HCT116 (cell line): ENCODE data around the gene KPNA4. TPM values are rescaled to one million over a fixed set of nuclear protein-coding genes. Genes with fewer than 3 reads are reported as not detected.
"Not testable (repeated sequence)": the region's sequence is repeated elsewhere in the genome, so short reads cannot be mapped to it uniquely, and the experiment has no call there.

ENCODE experiments used
- ATAC-seq: fragments of 200-7000 bp; cut with Tn5 transposase; 2 replicates; pipeline ENCODE4 v1.9.1; 2020; ENCODE audit warnings: mild to moderate bottlenecking, moderate library complexity
- BruUV-seq: library from RNA; stranded (reverse); fragments of 400-500 nt; replicated peaks from 2 replicates; lab custom pipeline; 2021; lab: Mats Ljungman, UMichigan
- CTCF ChIA-PET: fragments of 300-600 bp; sonication (Branson Sonifier 250); formaldehyde crosslinking; loops from one replicate; lab custom pipeline; 2021; ENCODE audit warnings: antibody characterized with exemption; lab: Charles Lee
- POLR2A ChIA-PET: fragments of 300-600, 350-600 bp; sonication (Branson Sonifier 250); formaldehyde crosslinking; loops from one replicate; lab custom pipeline; 2021; ENCODE audit warnings: antibody characterized with exemption; lab: Charles Lee
- RAD21 ChIA-PET, 2 experiments: fragments of 300-600 bp; sonication (Branson Sonifier 250); formaldehyde crosslinking; loops; one replicate each; lab custom pipeline; 2023; ENCODE audit warnings: low total read pairs in 2 of 2; ENCODE audit not compliant: uncharacterized antibody in 2 of 2, unreplicated experiment in 2 of 2, low non-redundant PET in 1 of 2; lab: Charles Lee
- DNase-seq: peaks from one replicate; pipeline ENCODE4 v3.0.0-alpha.2; 2010; ENCODE audit warnings: low read depth, low spot score
- H2AFZ ChIP-seq: fragments of 200-600 bp; shearing (Covaris generic), sonication (generic); 2 replicates; pipeline ENCODE4 v1.6.1; 2017; ENCODE audit warnings: low read depth, mixed run types, mixed read lengths, antibody characterized with exemption, low read length; ENCODE audit not compliant: poor library complexity, severe bottlenecking
- H3K27ac ChIP-seq: 2 replicates; pipeline ENCODE4 v1.5.1; 2012; ENCODE audit warnings: low read depth, low read length
- H3K27me3 ChIP-seq: fragments of 200-600 bp; sonication (generic); 2 replicates; pipeline ENCODE4 v1.6.1; 2016; ENCODE audit warnings: mixed run types, low read length, mixed read lengths; ENCODE audit not compliant: insufficient read depth
- H3K36me3 ChIP-seq, 2 experiments: fragments of 200-500 bp in 1 of 2; fragments of 200-600 bp in 1 of 2; sonication (Bioruptor generic) in 1 of 2; sonication (generic) in 1 of 2; 2 replicates each; pipeline versions ENCODE4 v1.5.1 to v1.6.1; 2014 to 2016; ENCODE audit warnings: low read length in 2 of 2, inconsistent platforms in 1 of 2, mixed read lengths in 1 of 2, mixed run types in 1 of 2; ENCODE audit not compliant: insufficient read depth in 2 of 2, control insufficient read depth in 1 of 2
- H3K4me1 ChIP-seq, 2 experiments: fragments of 200-600 bp in 1 of 2; sonication (generic) in 1 of 2; 2 replicates each; pipeline versions ENCODE4 v1.5.1 to v1.6.1; 2012 to 2017; ENCODE audit warnings: low read length in 2 of 2, inconsistent platforms in 1 of 2, mild to moderate bottlenecking in 1 of 2, mixed read lengths in 1 of 2, mixed run types in 1 of 2, moderate library complexity in 1 of 2; ENCODE audit not compliant: insufficient read depth in 2 of 2, control insufficient read depth in 1 of 2
- H3K4me2 ChIP-seq: fragments of 200-600 bp; sonication (generic); 2 replicates; pipeline ENCODE4 v1.6.1; 2017; ENCODE audit warnings: mixed run types, low read length, mixed read lengths
- H3K4me3 ChIP-seq, 2 experiments: fragments of 200-600 bp in 1 of 2; sonication (generic) in 1 of 2; replicated peaks in 1 of 2; 2 replicates each; pipeline ENCODE4 v1.5.1; 2011 to 2016; ENCODE audit warnings: low read length in 2 of 2, control low read depth in 1 of 2, low read depth in 1 of 2, mild to moderate bottlenecking in 1 of 2, mixed read lengths in 1 of 2, mixed run types in 1 of 2
- H3K79me2 ChIP-seq: fragments of 200-600 bp; sonication (generic); 2 replicates; pipeline ENCODE4 v1.6.1; 2017; ENCODE audit warnings: mild to moderate bottlenecking, mixed run types, low read length, moderate library complexity, mixed read lengths; ENCODE audit not compliant: insufficient read depth
- H3K9ac ChIP-seq: fragments of 200-600 bp; sonication (generic); 2 replicates; pipeline ENCODE4 v1.6.1; 2016; ENCODE audit warnings: low read length, mixed read lengths
- H3K9me2 ChIP-seq: fragments of 200-600 bp; sonication (generic), shearing (Covaris generic); 2 replicates; pipeline ENCODE4 v1.6.1; 2017; ENCODE audit warnings: mixed run types, mild to moderate bottlenecking, moderate library complexity; ENCODE audit not compliant: insufficient read depth
- H3K9me3 ChIP-seq, 2 experiments: fragments of 200-500 bp in 1 of 2; fragments of 200-600 bp in 1 of 2; sonication (Bioruptor generic) in 1 of 2; sonication (generic) in 1 of 2; 2 replicates each; pipeline ENCODE4 v1.6.1; 2014 to 2017; ENCODE audit warnings: low read length in 2 of 2, mixed read lengths in 2 of 2, inconsistent platforms in 1 of 2, low read depth in 1 of 2, mild to moderate bottlenecking in 1 of 2, mixed run types in 1 of 2, moderate library complexity in 1 of 2; ENCODE audit not compliant: control insufficient read depth in 1 of 2, insufficient read depth in 1 of 2
- H4K20me1 ChIP-seq: fragments of 200-600 bp; sonication (generic), shearing (Covaris generic); 2 replicates; pipeline ENCODE4 v1.6.1; 2017; ENCODE audit warnings: mixed run types, mild to moderate bottlenecking, moderate library complexity; ENCODE audit not compliant: insufficient read depth
- ATF3 ChIP-seq: IDR thresholded peaks from 2 replicates; pipeline ENCODE4 v1.6.1; 2012
- CBX3 ChIP-seq: IDR thresholded peaks from 2 replicates; pipeline ENCODE4 v1.6.1; 2012; ENCODE audit warnings: low read depth
- CEBPB ChIP-seq: IDR thresholded peaks from 2 replicates; pipeline ENCODE4 v1.6.1; 2012; ENCODE audit warnings: low read depth
- CTCF ChIP-seq, 3 experiments: fragments of 200-600 bp in 1 of 3; sonication (generic) in 1 of 3; IDR thresholded peaks in 2 of 3; conservative IDR thresholded peaks in 1 of 3; 2 replicates each; pipeline ENCODE4 v1.5.1; 2012 to 2017; ENCODE audit warnings: low read depth in 2 of 3, low read length in 2 of 3, antibody characterized with exemption in 1 of 3, borderline replicate concordance in 1 of 3, control low read depth in 1 of 3, mild to moderate bottlenecking in 1 of 3, mixed read lengths in 1 of 3, mixed run types in 1 of 3, moderate library complexity in 1 of 3; ENCODE audit not compliant: insufficient read depth in 1 of 3
- EGR1 ChIP-seq: IDR thresholded peaks from 2 replicates; pipeline ENCODE4 v1.6.1; 2012; ENCODE audit warnings: low read depth
- EZH2 ChIP-seq: fragments of 200-600 bp; sonication (generic); IDR thresholded peaks from 2 replicates; pipeline ENCODE4 v1.6.1; 2017; ENCODE audit warnings: antibody characterized with exemption, mixed run types
- EZH2phosphoT487 ChIP-seq: fragments of 200-600 bp; IDR thresholded peaks from 2 replicates; pipeline ENCODE4 v1.6.1; 2018; ENCODE audit warnings: antibody characterized with exemption, borderline replicate concordance
- FOSL1 ChIP-seq: IDR thresholded peaks from 2 replicates; pipeline ENCODE4 v1.6.1; 2012; ENCODE audit warnings: low read depth
- JUND ChIP-seq: IDR thresholded peaks from 2 replicates; pipeline ENCODE4 v1.6.1; 2012
- MAX ChIP-seq: IDR thresholded peaks from 2 replicates; pipeline ENCODE4 v1.6.1; 2012
- POLR2A ChIP-seq: IDR thresholded peaks from 2 replicates; pipeline ENCODE4 v1.7.0; 2011; ENCODE audit warnings: borderline replicate concordance; ENCODE audit not compliant: insufficient read depth, insufficient read length; ENCODE audit errors: extremely low read depth
- POLR2AphosphoS5 ChIP-seq: IDR thresholded peaks from 2 replicates; pipeline ENCODE4 v1.6.1; 2011; ENCODE audit warnings: mild to moderate bottlenecking, low read depth, low read length, moderate library complexity
- RAD21 ChIP-seq: IDR thresholded peaks from 2 replicates; pipeline ENCODE4 v1.6.1; 2012; ENCODE audit warnings: low read depth, mild to moderate bottlenecking
- REST ChIP-seq: IDR thresholded peaks from 2 replicates; pipeline ENCODE4 v1.6.1; 2012; ENCODE audit warnings: low read depth
- SIN3A ChIP-seq: IDR thresholded peaks from 2 replicates; pipeline ENCODE4 v1.6.1; 2012; ENCODE audit warnings: low read depth
- SRF ChIP-seq: IDR thresholded peaks from 2 replicates; pipeline ENCODE4 v1.6.1; 2012; ENCODE audit warnings: low read depth
- ZFX ChIP-seq: fragments of 450-650 bp; IDR thresholded peaks from 2 replicates; pipeline ENCODE4 v1.6.1; 2017
- ZNF274 ChIP-seq: fragments of 200-500 bp; sonication (Bioruptor generic); IDR thresholded peaks from 2 replicates; pipeline ENCODE4 v1.6.1; 2014; ENCODE audit warnings: mild to moderate bottlenecking, low read depth, low read length, inconsistent platforms
- intact Hi-C: fragments of 100-400 bp; cut with micrococcal nuclease; formaldehyde crosslinking; loops from 2 replicates; pipeline ENCODE4 v1.10.0; 2022
- total RNA-seq: library from RNA; stranded (reverse); gene quantifications from one replicate; pipeline ENCODE4 v1.2.1, GENCODE V29; 2021; ENCODE audit not compliant: unreplicated experiment

The KPNA4 gene
- total RNA-seq, 1 experiment from 2014 or later = 43.1 TPM

GRCh38 chr3:160516391-160516790, 49.0 kb downstream of the KPNA4 start:
- H3K9me2 ChIP-seq, H3K27ac ChIP-seq, ATAC-seq, H3K79me2 ChIP-seq, H4K20me1 ChIP-seq, RAD21 ChIA-PET, H3K4me1 ChIP-seq, H3K9me3 ChIP-seq, H3K4me3 ChIP-seq, POLR2A ChIA-PET, CTCF ChIA-PET, H3K4me2 ChIP-seq, DNase-seq, H3K27me3 ChIP-seq, H3K9ac ChIP-seq, H2AFZ ChIP-seq, BruUV-seq, intact Hi-C loops: not testable (repeated sequence)
- H3K36me3 ChIP-seq = peaks cover 23 to 26% of the 10 kb centered on the region in 2 experiments

- Histone ChIP-seq H3K9me3 (no peaks in the 10 kb centered on the region), H4K20me1 (no peaks in the 10 kb centered on the region), H3K4me1 (no peaks in the 10 kb centered on the region), H3K4me3 (no peak overlapping the region), H3K9ac (no peak overlapping the region), H3K79me2 (no peaks in the 10 kb centered on the region), H3K27me3 (no peaks in the 10 kb centered on the region), H3K9me2 (no peaks in the 10 kb centered on the region), H3K27ac (no peak overlapping the region), H3K4me2 (no peak overlapping the region), H2AFZ (no peak overlapping the region), H3K36me3 (peaks cover 12 to 13% of the 10 kb centered on the region in 2 experiments)
- ChIA-PET RAD21 (no interaction called here), POLR2A (no interaction called here), CTCF (no interaction called here)
- intact Hi-C loops = no loop called here
- no TSS peak for BruUV-seq
- DNase-seq (no peak), ATAC-seq (no peak)
- TF ChIP-seq POLR2A (no peak), RAD21 (no peak), POLR2AphosphoS5 (no peak), CBX3 (no peak), FOSL1 (no peak), EGR1 (no peak), REST (no peak), CEBPB (no peak), ATF3 (no peak), SIN3A (no peak), SRF (no peak), MAX (no peak), EZH2phosphoT487 (no peak), EZH2 (no peak), ZNF274 (no peak), CTCF (IDR thresholded peaks at IDR 0.05 in 2 of 3, conservative IDR thresholded peaks at IDR 0.05 in 1 of 3; ENCODE audit: borderline replicate concordance in 1 of 3, insufficient read depth in 1 of 3, low read depth in 2 of 3, low read length in 2 of 3) (no peak), ZFX (no peak), JUND (no peak)
These were observed 64.0 kb downstream of the KPNA4 start for GRCh38 chr3:160501325-160501724.
